Measurements from ENCODE around the gene FRG1. TPM values are rescaled to one million over a fixed set of nuclear protein-coding genes. Genes with fewer than 3 reads are reported as not detected.
"Not testable (repeated sequence)": the region's sequence is repeated elsewhere in the genome, so short reads cannot be mapped to it uniquely, and the experiment has no call there.

Gene FRG1
- total RNA-seq = 10 to 100 TPM; 31.9 to 34.6 TPM
- long read RNA-seq, partial matches to known transcripts = 0 of 3 reads
- long read RNA-seq, other reads (novel, unspliced or antisense) = 0 of 3 reads

DNA sequence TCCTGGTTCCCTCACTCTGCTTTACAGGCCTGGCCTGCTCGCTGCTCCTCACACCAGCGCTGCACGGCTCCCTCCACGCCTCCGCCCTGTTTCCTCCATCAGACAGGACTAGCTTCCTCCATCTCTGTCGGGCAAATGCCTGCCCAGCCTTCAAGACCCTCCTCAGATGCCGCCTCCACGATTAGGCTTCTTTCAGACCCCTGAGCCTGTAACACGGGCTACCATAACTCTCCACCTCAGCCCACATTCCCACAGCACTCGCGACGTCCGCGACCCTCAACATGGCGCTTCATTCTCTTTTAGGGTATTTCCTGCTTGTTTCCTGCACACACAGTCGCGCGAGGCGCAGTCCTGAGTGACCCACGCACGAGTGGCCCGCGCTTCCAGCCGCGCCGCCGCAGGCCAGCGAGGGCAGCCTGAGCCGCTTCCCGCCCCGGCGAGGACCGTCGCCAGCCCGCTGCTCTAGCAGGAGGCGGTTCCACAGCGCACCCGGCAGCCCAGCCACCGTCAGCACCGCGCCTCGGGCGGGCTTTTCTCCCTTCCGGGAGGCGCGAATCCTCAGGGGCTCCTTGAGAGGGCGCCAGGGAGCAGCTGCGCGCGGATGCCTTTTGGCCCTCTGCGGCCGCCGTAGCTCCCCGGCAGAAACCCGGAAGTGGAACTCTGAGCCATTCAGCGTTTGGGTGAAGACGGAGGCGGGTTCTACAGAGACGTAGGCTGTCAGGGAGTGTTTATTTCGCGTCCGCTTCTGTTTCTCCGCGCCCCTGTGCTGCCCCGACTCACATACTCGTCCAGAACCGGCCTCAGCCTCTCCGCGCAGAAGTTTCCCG is at the start of gene FRG1:
Gene FRG1 (plus strand): TSS at position 695 of the 827 bp plus-strand sequence. CDS start 138 bp downstream, outside the sequence.
- intact Hi-C loops (cut with DNase I) = no loop called here
- DNase-seq (peak; percentile 96), ATAC-seq (peak; percentile 100)

DNA sequence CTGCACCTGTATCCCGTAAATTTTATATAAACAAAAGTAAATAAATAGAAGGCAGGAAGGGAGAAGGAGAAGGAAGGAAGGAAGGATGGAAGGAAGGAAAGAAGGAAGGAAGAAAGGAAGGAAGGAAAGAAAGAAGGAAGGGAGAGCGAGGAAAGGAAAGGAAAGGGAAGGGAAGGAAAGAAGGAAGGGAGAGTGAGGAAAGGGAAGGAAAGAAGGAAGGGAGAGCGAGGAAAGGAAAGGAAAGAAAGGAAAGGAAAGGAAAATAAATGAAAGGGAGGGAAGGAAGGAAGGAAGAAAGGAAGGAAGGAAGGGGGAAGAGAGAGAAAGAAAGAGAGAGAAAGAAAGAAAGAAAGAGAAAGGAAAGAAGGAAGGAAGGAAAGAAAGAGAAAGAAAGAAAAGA is 43.0 kb upstream of the FRG1 start:
- intact Hi-C loops (cut with DNase I) = no loop called here
- DNase-seq (no peak), ATAC-seq (no peak)

DNA sequence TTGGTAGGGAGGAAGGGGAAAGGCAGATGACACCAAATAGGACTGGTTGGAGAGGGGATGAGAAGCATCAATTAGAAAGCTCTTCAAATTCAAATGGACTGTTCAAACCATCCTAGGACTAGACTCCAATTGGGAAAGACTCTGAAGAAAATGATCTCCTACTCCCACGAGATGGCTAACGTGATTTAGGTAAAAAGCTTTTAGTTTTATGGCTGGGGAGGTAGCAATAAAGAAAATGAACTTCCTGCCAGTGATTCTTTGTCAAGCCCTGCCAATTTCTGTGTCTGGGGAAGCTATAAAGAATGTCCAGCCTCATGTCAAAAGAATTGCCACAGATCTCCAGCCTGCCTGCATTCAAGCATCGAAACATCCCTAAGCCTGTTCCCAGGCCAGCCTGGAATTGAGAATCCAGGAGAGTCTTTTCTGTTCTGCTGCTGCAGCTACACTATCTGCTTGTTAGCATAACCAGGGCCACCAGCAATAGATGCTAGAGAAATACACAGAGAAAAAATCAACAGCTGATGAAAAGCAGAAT is 41.1 kb upstream of the FRG1 start:
- intact Hi-C loops (cut with DNase I); ATAC-seq; DNase-seq: not testable (repeated sequence)

DNA sequence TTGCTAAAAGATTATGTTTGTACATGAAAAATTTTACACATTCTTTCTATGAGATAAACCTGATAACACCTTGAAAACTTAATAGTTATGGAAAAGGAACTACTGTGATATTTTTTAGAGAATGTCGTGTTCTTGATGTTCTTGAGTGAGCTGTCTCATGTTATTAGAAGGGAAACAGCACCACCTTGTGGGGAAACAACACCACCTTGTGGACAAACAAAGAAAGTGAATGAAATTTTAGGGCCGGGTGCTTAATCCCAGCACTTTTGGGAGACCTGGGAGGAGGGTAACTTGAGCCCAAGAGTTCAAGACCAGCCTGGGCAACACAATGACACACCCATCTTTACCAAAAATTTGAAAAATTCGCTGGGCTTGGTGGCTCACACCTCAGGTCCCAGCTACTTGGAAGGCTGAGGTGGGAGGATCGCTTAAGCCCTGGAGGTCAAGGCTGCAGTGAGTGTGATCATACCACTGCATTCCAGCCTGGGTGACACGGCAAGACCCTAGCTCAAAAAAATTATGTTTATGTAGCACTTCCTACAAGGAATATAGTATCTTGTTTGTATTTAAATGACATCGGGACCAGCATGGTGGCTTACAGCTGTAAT is 36.1 kb upstream of the FRG1 start:
- DNase-seq (peak; percentile 47), ATAC-seq (peak in 1 of 2 donors; percentile 36)
- intact Hi-C loops (cut with DNase I) = not testable (repeated sequence)

DNA sequence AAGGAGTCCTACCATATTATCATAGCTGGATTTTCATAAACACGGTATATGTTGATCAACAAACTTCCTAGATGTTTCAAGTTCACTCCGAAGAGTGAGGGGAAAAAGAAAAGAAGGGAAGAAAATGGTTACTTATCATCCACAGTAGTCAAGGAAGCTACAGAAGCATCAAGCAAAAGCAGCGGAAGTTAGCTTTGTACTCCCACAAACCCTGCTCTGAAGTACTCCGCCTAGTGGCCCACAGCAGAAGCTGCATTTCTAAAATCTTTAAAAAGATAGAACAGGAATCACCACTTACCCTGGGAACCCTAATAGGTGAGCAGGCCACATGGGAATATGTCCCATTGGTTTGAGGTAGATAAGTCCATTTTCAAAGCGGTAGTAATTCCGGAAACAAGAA is 28.5 kb upstream of the FRG1 start:
- ATAC-seq = no peak
- no peak for DNase-seq
- intact Hi-C loops (cut with DNase I) = no loop called here

DNA sequence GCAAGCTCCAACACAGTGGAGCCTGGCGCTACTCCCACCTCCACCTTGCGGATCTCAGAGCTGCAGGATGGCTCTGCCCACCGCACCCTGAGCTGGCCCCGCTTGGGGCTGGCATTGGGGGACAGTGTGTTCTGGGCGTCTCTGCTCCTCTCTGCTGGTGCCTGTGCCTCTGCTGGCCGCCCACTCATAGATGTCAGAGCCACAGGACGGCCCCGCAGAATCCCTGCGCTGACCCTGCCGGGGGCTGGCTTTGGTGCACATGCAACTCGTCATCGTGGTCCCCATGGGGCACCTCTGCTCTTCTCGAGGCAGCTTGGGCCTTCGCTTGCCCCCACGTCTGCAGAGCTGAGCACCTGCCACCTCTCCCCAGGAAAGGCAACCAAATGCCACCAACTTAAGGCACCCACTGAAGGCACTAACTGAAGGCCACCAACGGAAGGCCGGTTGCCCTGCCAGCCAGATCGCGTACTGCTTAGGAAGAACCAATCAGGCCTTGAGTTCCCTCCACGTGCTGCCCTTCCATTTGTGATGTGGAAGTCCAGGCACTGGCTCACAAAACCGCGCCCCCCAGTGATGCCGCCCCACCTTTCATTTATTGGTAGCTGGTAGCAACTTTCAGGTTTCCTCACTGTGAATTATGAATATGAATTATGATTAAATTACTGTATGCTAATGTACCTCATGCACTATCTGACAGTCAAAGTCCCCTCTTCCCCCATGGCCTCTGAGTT is 23.3 kb upstream of the FRG1 start:
- ATAC-seq = no peak
- intact Hi-C loops (cut with DNase I) = no loop called here
- DNase-seq = no peak

DNA sequence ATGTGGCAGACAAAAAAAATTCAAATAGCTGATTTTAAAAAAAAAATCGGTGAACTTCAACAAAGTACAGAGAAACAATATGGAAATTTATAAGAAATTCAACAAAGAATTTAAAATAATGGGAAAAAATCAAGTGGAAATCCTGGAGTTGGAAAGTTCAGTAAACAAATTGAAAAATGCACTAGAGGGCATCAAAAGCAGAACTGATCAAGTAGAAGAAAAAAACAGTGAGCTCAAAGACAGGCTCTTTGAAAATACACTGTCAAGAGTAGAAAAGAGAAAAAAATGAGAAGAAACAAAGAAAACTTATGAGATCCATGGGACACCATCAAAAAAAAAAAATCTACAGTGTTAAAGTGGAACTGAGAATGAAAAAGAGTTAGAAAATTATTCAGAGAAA is 19.6 kb upstream of the FRG1 start:
- DNase-seq (no peak), ATAC-seq (no peak)
- intact Hi-C loops (cut with DNase I) = no loop called here

DNA sequence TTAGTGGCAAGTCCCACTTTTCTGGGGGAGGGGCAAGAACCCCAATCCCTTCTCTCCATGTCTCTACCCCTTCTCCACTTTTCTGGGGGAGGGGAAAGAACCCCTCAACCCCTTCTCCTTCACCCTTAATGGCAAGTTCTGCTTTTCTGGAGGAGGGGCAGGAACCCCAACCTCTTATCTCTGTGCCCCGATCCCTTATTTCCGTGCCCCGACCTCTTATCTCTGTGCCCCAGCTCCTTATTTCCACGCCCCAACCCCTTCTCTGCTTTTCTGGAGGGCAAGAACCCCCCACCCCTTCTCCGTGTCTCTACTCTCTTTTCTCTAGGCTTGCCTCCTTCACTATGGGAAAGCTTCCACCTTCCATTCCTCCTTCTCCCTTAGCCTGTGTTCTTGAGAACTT is 13.9 kb upstream of the FRG1 start:
- DNase-seq; intact Hi-C loops (cut with DNase I); ATAC-seq: not testable (repeated sequence)

DNA sequence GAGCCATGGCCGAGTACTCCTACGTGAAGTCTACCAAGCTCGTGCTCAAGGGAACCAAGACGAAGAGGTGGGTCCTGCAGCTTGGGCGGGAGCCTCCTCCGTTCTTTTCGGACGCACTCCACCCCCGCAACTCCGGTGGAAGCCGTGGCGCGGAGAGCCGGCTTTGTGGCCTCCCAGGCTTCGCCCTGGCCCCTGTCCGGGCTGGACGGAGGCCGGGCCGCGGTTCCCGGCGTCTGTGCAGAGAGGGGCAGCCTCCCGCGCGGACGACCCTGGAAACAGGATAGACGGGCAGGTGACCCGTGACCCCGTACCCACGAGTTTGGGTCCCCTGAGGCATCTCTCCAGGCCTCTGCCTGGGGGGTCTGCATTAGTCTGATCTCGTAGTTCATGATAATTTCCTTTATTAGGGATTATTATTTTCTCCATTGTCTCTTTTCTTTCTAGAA is 356 bp downstream of the FRG1 start:
- no peak for DNase-seq
- ATAC-seq = peak in 1 of 2 donors; percentile 18
- intact Hi-C loops (cut with DNase I) = no loop called here

DNA sequence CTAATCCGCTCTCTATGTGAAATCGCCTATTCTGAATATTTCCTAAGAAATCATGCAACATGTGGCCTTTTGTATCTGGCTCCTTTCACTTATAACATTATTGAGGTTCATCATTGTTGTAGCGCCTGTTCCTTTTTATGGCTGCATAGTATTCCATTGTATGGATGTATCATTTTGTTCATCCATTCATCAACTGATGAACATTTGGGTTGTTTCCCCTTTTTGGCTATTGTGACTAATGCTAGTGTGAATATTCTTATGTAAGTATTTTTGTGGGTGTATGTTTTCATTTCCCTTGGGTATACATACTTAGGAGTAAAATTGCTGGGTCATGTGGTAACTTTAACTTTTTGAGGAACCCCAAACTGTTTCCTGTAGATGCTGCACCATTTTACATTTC is 1.7 kb downstream of the FRG1 start:
- ATAC-seq; DNase-seq; intact Hi-C loops (cut with DNase I): not testable (repeated sequence)

DNA sequence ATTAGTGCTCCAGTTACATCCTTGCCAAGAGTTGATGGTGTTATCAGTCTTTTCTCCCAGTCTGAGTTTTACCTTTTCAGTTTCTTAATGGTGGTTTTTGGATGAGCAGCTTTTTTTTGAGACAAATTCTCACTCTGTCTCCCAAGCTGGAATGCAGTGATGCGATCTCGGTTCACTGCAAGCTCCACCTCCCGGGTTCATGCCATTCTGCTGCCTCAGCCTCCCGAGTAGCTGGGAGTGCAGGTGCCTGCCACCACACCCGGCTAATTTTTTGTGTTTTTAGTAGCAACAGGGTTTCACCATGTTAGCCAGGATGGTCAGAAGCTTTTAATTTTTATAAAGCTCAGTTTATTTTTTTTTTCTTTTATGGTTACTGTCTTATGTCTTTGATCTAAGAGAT is 3.4 kb downstream of the FRG1 start:
- DNase-seq; ATAC-seq; intact Hi-C loops (cut with DNase I): not testable (repeated sequence)

DNA sequence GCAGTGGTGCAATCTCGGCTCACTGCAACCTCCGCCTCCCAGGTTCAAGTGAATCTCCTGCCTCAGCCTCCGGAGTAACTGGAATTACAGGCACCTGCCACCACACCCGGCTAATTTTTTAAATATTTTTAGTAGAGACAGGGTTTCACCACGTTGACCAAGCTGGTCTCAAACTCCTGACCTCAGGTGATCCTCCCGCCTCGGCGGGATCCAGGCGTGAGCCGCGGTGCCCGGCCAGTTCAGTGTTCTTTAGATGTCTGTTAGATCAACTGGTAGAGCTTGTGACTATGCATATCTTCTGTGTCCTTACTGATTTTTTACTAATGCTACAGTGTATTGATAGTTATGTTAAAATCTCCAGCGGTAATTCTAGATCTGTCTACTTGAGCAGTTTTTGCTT is 6.2 kb downstream of the FRG1 start:
- intact Hi-C loops (cut with DNase I) = not testable (repeated sequence)

DNA sequence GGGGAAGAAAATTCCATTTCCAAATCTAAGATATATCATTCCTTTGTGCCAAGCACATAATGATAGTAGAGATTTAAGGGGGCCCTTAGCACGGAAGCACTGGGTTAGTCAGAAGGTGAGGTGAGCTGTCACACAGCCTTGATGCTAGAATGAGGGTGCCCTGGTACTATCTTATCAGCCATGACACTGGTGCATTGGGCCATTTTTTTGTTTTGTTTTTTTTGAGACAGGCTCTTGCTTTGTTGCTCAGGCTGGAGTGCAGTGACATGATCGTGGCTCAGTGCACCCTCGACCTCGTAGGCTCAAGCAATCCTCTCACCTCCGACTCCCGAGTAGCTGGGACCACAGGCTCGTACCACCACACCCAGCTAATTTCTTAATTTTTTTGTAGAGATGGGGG is 7.8 kb downstream of the FRG1 start:
- DNase-seq; intact Hi-C loops (cut with DNase I); ATAC-seq: not testable (repeated sequence)

More for the DNA sequence above, 6.2 kb downstream of the FRG1 start:
- not testable (repeated sequence) for ATAC-seq, DNase-seq

DNA sequence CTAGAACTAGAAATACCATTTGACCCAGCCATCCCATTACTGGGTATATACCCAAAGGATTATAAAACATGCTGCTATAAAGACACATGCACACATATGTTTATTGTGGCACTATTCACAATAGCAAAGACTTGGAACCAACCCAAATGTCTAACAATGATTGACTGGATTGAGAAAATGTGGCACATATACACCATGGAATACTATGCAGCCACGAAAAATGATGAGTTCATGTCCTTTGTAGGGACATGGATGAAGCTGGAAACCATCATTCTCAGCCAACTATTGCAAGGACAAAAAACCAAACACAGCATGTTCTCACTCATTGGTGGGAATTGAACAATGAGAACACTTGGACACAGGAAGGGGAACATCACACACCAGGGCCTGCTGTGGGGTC is 28.6 kb downstream of the FRG1 start:
- intact Hi-C loops (cut with DNase I); ATAC-seq; DNase-seq: not testable (repeated sequence)

DNA sequence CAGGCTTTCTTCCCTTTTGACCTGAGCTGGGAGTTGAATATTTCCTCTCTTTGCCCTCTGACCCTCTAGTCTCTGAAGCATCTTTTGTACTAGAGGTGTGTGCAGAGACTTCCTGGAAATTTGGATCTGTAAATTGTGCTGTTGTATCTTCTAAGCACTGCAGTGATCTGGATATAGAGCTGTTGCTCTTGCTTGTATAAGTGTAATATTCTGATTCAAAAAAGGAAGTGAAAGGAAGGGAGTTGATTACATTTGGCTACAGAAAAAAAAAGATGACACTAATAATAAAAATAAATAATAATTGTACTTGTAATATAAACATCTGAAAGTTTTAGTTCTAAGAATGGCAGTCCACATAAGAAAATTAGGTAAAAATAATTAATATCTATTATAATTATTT is 33.0 kb downstream of the FRG1 start:
- no peak for DNase-seq
- ATAC-seq = no peak
- intact Hi-C loops (cut with DNase I) = no loop called here

DNA sequence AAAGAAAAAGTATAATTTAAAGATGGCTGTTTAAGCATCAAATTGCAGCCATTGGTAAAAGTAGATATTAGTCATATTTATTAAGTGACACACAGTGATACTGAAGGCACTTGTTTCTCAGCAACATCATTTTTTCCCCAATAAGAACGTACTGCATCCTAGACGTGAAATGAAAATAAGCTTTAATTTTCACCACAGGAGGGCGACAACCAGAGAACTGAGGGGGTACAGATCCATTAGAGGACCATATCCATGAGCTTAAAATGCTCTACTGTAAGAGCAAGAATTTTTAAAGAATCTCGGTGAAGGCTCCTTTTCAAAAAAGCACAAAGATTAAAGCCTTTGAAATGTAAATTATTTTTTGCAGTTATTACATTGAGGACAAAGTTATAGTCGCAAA is 33.4 kb downstream of the FRG1 start:
- DNase-seq (no peak), ATAC-seq (no peak)
- intact Hi-C loops (cut with DNase I) = no loop called here

DNA sequence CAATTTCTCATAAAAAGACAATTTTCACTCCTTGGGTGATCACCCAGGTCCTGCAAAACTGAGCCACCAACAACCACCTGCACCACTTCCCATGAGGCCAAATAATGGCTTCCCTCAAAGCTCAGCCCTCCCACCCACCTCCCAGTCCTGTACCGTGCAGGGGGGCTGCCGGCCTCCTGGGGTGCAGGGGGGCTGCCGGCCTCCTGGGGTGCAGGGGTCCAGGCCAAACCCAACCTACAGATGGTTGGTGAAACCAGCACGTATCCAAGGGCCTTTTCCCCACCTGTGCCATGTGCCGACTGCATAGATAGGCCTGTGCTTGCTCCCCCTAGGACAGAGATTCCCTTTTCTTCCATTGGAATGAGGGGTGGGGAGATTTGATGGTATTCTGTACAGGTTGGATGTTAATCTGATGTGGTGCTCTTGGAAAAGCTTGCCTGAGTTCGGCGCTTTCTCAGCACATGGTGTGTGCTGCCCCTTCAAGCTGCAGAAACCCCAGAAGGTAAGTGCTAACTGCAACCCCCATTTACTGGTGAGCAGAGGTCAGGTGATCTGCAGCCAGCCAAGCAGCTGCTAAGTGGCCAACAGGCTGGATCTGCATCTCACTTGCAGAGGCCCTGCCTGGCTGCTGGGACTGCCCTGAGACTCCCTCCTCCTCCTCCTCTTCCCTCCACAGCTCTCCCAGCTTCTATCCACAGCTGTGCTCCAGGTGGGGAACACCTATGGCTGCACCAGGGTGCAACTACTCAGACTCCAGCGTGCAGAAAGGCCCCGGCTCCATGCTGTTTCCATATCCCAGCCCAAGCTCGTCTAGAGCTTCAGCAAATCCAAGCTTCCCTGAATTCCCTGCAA is 38.8 kb downstream of the FRG1 start:
- intact Hi-C loops (cut with DNase I) = no loop called here
- DNase-seq (no peak), ATAC-seq (no peak)

DNA sequence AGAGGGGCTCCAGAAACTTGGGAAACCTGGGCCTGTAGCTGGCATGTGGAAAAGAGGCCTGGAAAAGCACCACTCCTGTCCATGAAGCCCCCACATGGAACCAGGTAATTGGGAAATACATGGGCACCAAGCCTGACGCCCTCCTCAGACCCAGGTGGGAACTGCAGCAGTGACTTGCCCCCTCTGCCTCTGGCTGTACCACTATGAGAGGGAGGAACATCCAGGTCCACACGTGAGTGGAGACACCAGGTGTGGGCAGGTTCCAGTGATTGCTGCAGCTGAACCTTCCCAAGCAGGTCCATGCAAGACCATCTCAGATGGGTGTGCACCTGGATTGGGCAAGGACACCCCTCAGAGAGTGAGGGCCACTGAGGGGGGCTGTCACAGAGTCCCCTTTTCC is 39.6 kb downstream of the FRG1 start:
- intact Hi-C loops (cut with DNase I); DNase-seq; ATAC-seq: not testable (repeated sequence)

Data from left cardiac atrium (tissue), 4 donors.